ENCODE data around the gene PPP6R2.

Gene PPP6R2

GRCh38 chr22:50485221-50486131, 142.3 kb downstream of the PPP6R2 start:
- DNase-seq = no peak
- in situ Hi-C loops (cut with HindIII; ENCODE audit: low pct_ligation_motif_present, low pct_unique_long_range_greater_than_20kb, low sequenced_read_pairs) = no loop called here

DNA sequence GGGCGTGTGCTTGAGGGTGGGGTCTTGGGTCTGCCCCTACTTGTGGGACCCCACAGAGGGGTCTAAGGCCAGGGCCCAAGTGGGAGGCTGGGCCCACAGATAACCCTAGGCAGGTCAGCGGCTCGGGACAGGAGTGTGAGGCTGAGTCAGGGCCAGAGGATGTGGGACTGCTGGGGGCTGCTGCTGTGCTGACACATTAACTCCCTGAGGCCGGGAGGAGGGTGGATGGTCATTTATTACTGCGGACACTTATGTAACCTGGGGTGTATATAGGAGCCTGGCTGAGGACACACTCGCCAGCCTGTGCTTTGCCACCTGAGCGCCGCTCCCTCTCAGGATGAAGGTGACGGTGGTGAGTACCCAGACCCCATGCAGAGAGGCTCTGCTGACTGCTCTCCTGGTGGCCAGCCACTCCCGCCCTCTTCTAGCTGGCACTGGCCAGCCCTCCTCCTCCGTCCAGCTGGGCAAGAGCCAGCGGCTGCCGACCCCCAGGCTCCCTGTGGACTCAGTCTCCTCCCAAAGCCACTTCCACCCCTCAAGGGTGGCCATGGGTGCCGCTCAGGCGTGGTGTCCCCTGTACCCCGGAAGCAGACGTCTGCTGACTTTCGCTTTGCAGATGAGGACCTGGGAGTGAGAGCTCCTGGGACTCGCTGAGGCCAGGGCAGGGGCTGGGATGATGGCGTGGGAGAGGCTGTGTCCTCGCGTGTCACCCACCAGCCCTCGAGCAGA, 143.6 kb downstream of the PPP6R2 start, which contains the start of gene MIOX:
MIOX (plus strand) TSS at position 299 of the 729 bp plus-strand sequence; CDS start at position 338, 39 bp downstream.
- peak; percentile 65 for DNase-seq
- in situ Hi-C loops (cut with HindIII; ENCODE audit: low pct_ligation_motif_present, low pct_unique_long_range_greater_than_20kb, low sequenced_read_pairs) = no loop called here

DNA sequence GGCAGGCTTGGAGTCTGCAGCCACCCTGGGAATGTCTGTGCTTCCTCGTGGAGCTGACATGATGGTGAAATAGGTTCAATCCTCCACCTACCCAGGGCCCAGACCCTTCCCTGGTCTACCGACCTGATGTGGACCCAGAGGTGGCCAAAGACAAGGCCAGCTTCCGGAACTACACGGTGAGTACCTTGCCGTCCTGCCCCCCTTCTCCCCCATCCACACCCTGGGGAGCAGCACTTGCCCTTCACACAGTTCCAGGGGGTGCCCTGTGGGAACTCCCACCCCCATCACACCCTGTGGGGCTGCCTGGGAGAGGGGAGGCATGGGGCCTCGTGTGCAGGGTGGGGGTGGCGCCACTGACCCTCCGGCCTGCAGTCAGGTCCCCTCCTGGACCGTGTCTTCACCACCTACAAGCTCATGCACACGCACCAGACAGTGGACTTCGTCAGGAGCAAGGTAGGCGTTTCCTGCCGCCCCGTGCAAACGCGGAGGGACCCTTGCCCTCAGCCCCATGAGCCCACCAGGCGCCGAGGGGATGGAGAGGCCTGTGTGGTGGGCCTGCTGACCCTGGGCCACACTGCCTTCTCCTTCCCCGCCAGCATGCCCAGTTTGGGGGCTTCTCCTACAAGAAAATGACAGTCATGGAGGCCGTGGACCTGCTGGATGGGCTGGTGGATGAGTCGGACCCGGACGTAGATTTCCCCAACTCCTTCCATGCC, 144.3 kb downstream of the PPP6R2 start:
- in situ Hi-C loops (cut with HindIII; ENCODE audit: low pct_ligation_motif_present, low pct_unique_long_range_greater_than_20kb, low sequenced_read_pairs) = no loop called here
- DNase-seq = no peak

GRCh38 chr22:50488006-50488677, 145.0 kb downstream of the PPP6R2 start:
- no peak for DNase-seq
- in situ Hi-C loops (cut with HindIII; ENCODE audit: low pct_ligation_motif_present, low pct_unique_long_range_greater_than_20kb, low sequenced_read_pairs) = no loop called here

DNA sequence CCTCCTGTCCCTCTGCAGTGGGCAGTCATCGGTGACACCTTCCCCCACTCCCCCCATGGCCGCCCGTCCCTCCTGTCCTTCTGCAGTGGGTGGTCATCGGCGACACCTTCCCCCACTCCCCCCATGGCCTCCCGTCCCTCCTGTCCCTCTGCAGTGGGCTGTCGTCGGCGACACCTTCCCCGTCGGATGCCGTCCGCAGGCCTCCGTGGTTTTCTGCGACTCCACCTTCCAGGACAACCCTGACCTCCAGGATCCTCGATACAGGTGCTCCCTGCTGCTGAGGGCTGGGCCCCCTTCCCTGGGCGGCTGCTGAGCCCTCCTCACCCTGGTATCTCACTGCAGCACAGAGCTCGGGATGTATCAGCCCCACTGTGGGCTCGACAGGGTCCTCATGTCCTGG, 145.8 kb downstream of the PPP6R2 start:
- DNase-seq = no peak
- in situ Hi-C loops (cut with HindIII; ENCODE audit: low pct_ligation_motif_present, low pct_unique_long_range_greater_than_20kb, low sequenced_read_pairs) = no loop called here

- in situ Hi-C loops (cut with HindIII; ENCODE audit: low pct_ligation_motif_present, low pct_unique_long_range_greater_than_20kb, low sequenced_read_pairs) = no loop called here
- no peak for DNase-seq
Observed at GRCh38 chr22:50489363-50490243, 146.5 kb downstream of the PPP6R2 start.

- DNase-seq = no peak
- in situ Hi-C loops (cut with HindIII; ENCODE audit: low pct_ligation_motif_present, low pct_unique_long_range_greater_than_20kb, low sequenced_read_pairs) = no loop called here
Observed at GRCh38 chr22:50490531-50491308, 147.6 kb downstream of the PPP6R2 start.

All from ACHN (cell line).